HG03025 (cell line): ENCODE results near the gene PHPT1.
A peak's percentile ranks its signal among the peaks of the same experiment; 100 is the strongest.
"Not testable (repeated sequence)": the region's sequence is repeated elsewhere in the genome, so short reads cannot be mapped to it uniquely, and the experiment has no call there.

Source experiments
- ATAC-seq: cut with Tn5 transposase; IDR thresholded peaks from one replicate; pipeline ENCODE4 v1.9.1; 2021; ENCODE audit warnings: mild to moderate bottlenecking, moderate library complexity; ENCODE audit not compliant: unreplicated experiment, low FRiP score

Gene PHPT1

GRCh38 chr9:136849038-136849959, at the start of gene PHPT1:
PHPT1 (plus strand) TSS chr9:136849409; CDS start chr9:136849431, 22 bp downstream.
- ATAC-seq: peak; percentile 61

DNA sequence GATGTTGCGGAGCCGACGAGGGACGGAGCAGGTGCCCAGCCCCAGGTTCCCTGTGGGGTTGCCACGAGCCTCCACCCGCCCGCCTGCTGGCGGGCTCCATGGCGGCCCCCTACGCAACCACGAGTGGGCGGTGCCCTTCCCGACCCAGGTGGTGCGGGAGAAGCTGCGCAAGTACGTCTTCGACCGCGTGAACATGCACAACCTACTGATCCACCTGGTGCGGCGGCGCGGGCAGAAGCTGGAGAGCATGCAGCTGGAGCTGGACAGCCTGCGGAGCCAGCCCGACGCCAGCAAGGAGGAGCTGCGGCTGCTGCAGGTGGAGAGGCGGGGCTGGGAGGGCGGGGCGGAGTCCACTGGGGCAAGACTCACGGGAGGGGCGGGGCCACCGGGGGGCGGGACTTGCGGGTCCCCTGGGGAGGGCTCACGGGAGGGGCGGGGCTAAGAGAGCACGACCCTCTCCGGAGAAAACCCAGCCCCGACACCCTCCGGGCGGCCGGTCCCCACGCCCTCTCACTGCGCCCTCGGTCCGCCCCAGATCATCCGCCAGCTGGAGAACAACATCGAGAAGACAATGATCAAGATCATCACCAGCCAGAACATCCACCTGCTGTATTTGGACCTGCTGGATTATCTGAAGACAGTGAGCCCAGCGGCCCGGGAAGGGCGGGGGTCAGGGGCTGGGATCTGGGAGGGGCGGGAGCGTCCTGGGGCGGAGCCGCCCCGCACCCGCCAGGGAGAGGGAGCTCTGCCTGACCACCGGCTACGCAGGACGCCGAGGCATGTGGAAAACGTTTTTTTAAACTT, 49.2 kb upstream of the PHPT1 start:
- ATAC-seq: no peak

DNA sequence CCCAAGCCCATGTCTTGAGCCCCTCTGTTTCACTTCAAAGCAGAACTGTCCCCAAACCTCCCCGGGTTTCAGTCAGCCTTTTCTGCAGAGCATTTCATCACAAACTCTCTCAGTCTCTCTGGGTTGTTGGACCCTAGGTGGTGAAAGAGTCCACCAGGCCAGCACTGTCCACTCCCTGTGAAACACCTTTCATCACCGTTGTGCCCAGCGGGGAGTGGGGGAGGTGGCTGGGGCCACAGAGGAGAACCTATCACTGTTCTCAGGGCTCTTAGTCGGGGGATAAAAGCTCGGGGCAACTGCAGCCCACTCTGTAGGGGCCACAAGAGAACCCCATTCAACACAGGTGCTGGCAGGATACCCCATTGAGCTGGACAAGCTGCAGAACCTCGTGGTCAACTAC, 46.9 kb upstream of the PHPT1 start:
- no peak for ATAC-seq

- ATAC-seq: not testable (repeated sequence)
Observed at GRCh38 chr9:136803009-136803550, 46.1 kb upstream of the PHPT1 start.

DNA sequence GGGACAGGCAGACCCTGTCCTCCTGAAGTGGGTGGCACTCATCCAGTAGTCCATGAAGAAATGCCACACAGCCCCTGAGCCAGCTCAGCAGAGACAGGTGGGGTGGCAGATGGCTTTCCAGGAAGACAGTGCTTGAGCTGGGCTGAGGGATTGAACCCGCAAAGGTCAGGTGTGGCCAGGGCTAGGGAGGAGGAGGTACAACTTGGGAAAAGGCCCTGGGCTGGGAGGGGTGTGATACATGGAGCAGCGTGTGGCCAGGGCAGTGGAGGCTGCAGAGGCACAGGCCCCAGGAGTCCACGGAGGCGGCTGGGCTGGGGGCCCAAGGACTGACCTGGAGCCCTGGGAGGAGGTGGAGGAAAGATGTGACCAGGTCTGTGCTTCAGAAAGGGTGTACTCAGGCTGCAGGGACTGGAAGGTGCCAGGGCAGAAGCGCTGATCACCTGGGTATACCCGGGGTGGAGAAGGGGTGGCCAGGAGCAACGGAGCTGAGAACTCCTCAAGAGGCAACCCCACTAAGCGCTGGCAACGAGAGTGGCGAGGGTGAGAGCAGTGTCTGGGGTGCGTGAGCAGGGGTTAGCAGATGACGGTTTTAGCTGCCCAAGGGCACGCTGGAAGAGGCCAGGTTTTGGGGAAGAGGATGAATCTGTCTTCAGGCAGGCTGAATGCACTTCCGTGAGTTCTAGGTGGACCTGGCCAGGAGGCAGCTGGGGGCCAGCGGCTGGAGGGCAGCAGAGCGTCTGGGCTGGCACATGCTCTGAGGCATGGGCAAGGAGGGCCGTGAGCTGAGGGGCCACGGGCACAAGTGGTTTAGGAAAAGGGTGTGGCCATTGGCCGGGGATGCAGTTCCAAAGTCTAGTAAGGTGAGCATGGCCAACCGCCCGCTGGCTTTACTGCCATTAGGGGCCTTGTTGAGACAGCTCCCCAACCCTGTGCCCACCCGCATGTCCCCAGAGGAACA, 45.4 kb upstream of the PHPT1 start:
- ATAC-seq: no peak

GRCh38 chr9:136804509-136805206, 44.6 kb upstream of the PHPT1 start:
- no peak for ATAC-seq

DNA sequence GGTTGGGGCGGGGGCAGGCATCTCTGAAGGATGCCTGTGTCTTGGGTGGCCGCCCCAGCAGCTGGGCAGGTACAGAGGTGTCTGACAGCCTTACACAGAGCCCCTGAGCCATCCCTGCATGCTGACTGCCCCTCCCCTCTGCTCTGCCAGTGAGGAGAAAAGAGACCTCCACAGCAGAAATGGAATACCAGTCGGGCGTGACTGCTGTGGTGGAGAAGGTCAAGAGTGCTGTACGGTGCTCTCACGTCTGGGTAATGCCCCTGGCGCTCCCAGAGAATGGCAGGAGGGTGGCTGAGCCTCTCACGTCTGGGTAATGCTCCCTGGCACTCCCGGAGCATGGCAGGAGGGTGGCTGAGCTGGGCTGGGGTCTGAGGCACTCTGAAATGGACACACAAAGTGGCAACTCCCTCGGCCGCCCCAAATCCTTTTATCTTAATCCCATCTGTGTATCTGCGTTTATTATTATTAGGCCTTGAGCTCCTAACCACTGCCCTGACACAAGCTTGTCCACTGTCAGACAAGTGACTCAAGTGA, 43.9 kb upstream of the PHPT1 start:
- no peak for ATAC-seq

- ATAC-seq: no peak
Observed at GRCh38 chr9:136806067-136806466, 43.1 kb upstream of the PHPT1 start.

- no peak for ATAC-seq
Observed at GRCh38 chr9:136806631-136807201, 42.5 kb upstream of the PHPT1 start.

DNA sequence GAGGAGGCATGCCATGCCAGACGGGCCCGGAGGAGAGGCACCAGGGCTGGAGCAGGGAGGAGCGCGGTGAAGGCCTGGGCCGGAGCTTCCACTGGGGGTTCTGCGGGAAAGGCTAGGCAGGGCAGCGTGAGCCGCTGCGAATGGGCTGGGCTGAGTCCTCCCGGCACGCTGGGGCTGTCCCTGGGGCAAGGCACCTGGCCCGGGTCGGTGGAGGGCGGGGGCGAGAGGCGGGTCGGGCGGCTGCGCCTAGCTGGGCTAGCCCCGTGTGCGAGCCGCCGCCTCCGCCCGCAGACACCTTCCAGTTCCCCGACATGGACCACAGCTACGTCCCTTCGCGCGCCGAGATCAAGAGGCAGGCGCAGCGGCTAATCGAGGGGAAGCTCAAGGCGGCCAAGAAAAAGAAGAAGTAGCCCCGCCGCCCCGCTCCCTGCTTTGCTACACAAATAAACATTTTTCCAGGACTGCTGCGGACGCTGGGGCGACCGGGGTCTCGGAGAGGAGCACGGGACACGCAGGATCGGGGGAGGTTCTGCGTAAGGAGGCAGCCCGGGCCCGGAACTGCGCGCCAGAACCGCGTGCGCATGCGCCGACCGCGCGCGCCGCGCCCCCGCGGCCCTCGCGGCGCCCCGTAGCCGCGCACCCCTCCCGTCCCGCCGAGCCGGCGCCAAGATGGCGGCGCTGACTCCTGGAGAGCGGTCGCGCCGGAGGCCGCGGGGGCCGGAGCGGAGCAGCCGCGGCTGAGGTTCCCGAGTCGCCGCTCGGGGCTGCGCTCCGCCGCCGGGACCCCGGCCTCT, 41.7 kb upstream of the PHPT1 start, which contains the start of gene RABL6:
Gene RABL6, plus strand, starts transcription at position 668 of the 794 bp plus-strand sequence. CDS start 249 bp downstream, outside the sequence.
- peak; percentile 70 for ATAC-seq

- ATAC-seq: peak; percentile 31
Observed at GRCh38 chr9:136808075-136808805, 41.0 kb upstream of the PHPT1 start.

- ATAC-seq: no peak
Observed at GRCh38 chr9:136808806-136809158, 40.4 kb upstream of the PHPT1 start.

GRCh38 chr9:136814725-136815421, 34.3 kb upstream of the PHPT1 start:
- no peak for ATAC-seq

- no peak for ATAC-seq
Observed at GRCh38 chr9:136815422-136815782, 33.8 kb upstream of the PHPT1 start.

DNA sequence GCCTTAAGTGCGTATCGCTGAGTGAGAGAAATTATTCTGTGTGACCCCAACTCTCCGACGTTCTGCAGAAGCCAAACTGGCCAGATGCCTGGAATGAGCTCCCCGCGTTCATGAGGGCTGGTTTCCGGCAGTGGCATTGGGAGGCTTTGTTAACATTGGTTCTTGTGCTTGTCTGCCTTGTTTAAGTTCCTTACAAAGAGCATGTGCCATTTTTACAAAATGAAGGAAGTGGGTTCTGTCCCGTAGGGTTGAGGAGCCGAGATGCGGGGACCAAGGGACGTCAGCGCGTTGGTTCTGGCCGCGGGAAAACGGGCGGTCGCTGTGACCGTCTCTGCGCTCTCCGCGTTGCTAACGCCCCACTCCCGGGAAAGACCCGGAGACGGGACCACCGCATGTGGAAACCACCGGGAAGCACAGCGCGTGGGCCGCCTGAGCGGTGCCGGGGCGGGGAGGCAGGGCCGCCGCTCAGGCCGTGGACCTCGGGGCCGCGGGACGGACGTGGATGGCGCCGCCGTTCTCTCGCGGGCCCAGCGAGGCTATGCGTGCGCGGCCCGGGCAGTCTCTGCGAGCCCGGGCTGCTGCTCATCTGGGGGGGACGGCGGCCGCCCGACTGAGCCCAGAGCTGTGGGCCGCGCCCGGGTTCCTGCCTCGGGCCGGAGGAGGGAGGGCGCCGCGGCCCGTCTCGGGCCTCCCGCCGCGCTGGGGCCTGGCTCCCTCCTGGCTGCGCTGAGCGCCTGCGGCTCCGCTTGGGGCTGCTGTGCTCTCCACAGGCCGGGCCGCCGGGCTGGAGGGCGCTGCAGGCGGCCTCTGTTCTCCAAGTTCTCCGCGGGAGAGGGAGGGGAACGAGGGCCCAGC, 28.0 kb upstream of the PHPT1 start:
- no peak for ATAC-seq
